ENCODE data around the gene MOBP. TPM values are rescaled to one million over a fixed set of nuclear protein-coding genes. Genes with fewer than 3 reads are reported as not detected.
A peak's percentile ranks its signal among the peaks of the same experiment; 100 is the strongest.

Gene MOBP
- total RNA-seq, 3 donors from 2014 or later: 0.44 to 1.4 (median 0.92) TPM

- no peak for TF ChIP-seq CTCF (IDR thresholded peaks at IDR 0.05)
Observed at GRCh38 chr3:39501059-39501458, 33.6 kb downstream of the MOBP start.

GRCh38 chr3:39501968-39502837 is 34.7 kb downstream of the MOBP start:
- no peaks in the 10 kb centered on the region for H3K36me3 ChIP-seq (ENCODE audit: low read depth)
- peak overlapping the region; percentile 0 for H3K4me3 ChIP-seq
- intact Hi-C loops (cut with DNase I, micrococcal nuclease): no loop called here
- no peaks in the 10 kb centered on the region for H3K4me1 ChIP-seq (ENCODE audit: low read depth)
- DNase-seq (peak; percentile 41 to 61 (median 55)), ATAC-seq (peak; percentile 42)
- H3K9me3 ChIP-seq: no peaks in the 10 kb centered on the region
- no peak for TF ChIP-seq CTCF (IDR thresholded peaks at IDR 0.05)

More at GRCh38 chr3:39501059-39501458, 33.6 kb downstream of the MOBP start:
- Histone ChIP-seq H3K4me3 (no peak overlapping the region), H3K9me3 (no peaks in the 10 kb centered on the region), H3K4me1 (ENCODE audit: low read depth) (no peaks in the 10 kb centered on the region), H3K36me3 (ENCODE audit: low read depth) (no peaks in the 10 kb centered on the region)
- intact Hi-C loops (cut with DNase I, micrococcal nuclease): no loop called here
- DNase-seq: no peak
- ATAC-seq: no peak

GRCh38 chr3:39502838-39503145 is 35.3 kb downstream of the MOBP start:
- Histone ChIP-seq H3K36me3 (ENCODE audit: low read depth) (no peaks in the 10 kb centered on the region), H3K4me3 (no peak overlapping the region), H3K9me3 (no peaks in the 10 kb centered on the region), H3K4me1 (ENCODE audit: low read depth) (no peaks in the 10 kb centered on the region)
- intact Hi-C loops (cut with DNase I, micrococcal nuclease): no loop called here
- DNase-seq (peak in 1 of 3 donors; percentile 5), ATAC-seq (peak; percentile 42)
- no peak for TF ChIP-seq CTCF (IDR thresholded peaks at IDR 0.05)

GRCh38 chr3:39505866-39506742 is 38.6 kb downstream of the MOBP start:
- Histone ChIP-seq H3K9me3 (no peaks in the 10 kb centered on the region), H3K36me3 (ENCODE audit: low read depth) (no peaks in the 10 kb centered on the region), H3K4me1 (ENCODE audit: low read depth) (no peaks in the 10 kb centered on the region), H3K4me3 (no peak overlapping the region)
- DNase-seq: no peak
- no peak for ATAC-seq
- TF ChIP-seq CTCF (IDR thresholded peaks at IDR 0.05): no peak
- intact Hi-C loops (cut with DNase I, micrococcal nuclease): no loop called here

GRCh38 chr3:39506863-39507262 is 39.4 kb downstream of the MOBP start:
- Histone ChIP-seq H3K36me3 (ENCODE audit: low read depth) (no peaks in the 10 kb centered on the region), H3K4me1 (ENCODE audit: low read depth) (no peaks in the 10 kb centered on the region), H3K9me3 (no peaks in the 10 kb centered on the region), H3K4me3 (no peak overlapping the region)
- DNase-seq (no peak), ATAC-seq (no peak)
- intact Hi-C loops (cut with DNase I, micrococcal nuclease): no loop called here
- TF ChIP-seq CTCF (IDR thresholded peaks at IDR 0.05): no peak
